ENCODE data around the gene RPRD1B. TPM values are rescaled to one million over a fixed set of nuclear protein-coding genes. Genes with fewer than 3 reads are reported as not detected.
A peak's percentile ranks its signal among the peaks of the same experiment; 100 is the strongest.

RPRD1B gene
- total and polyA plus RNA-seq, 2 of the 13 experiments (the other 11 are each of a cell fraction or from before 2014, with no cell fraction given) = 31.1 to 41.5 TPM

- no peak for TF ChIP-seq ZBTB46 (CRISPR knock-in tag; IDR thresholded peaks at IDR 0.05; ENCODE audit: borderline replicate concordance)
- TF ChIP-seq THAP9 (CRISPR knock-in tag; IDR thresholded peaks at IDR 0.05; ENCODE audit: borderline replicate concordance) = no peak
- no peak for TF ChIP-seq ZNF414 (CRISPR knock-in tag; IDR thresholded peaks at IDR 0.05)
- TF ChIP-seq ZNF883 (CRISPR knock-in tag; IDR thresholded peaks at IDR 0.05; ENCODE audit: not compliant biosample characterization) = no peak
- no peak for TF ChIP-seq PRMT3 (CRISPR knock-in tag; IDR thresholded peaks at IDR 0.05; ENCODE audit: borderline replicate concordance, low read depth)
- TF ChIP-seq IRF1 (CRISPR knock-in tag; IDR thresholded peaks at IDR 0.05; ENCODE audit: low read depth) = no peak
- no peak for TF ChIP-seq FOXA1 (IDR thresholded peaks at IDR 0.05)
- peak; percentile 27; the same call in 1 of the 2 replicates for TF ChIP-seq FOXA1 (CRISPR knock-in tag; IDR thresholded peaks at IDR 0.05)
- TF ChIP-seq MTF2 (CRISPR knock-in tag; IDR thresholded peaks at IDR 0.05; ENCODE audit: borderline replicate concordance) = no peak
- no peak for TF ChIP-seq RBFOX2 (IDR thresholded peaks at IDR 0.05; ENCODE audit: low read depth, low read length)
- TF ChIP-seq MED13 (CRISPR knock-in tag; IDR thresholded peaks at IDR 0.05) = no peak
- TF ChIP-seq MTA1 (CRISPR knock-in tag; IDR thresholded peaks at IDR 0.05; ENCODE audit: borderline replicate concordance) = no peak
- TF ChIP-seq ZNF136 (CRISPR knock-in tag; IDR thresholded peaks at IDR 0.05; ENCODE audit: low read depth) = no peak
- no peak for TF ChIP-seq ARNT (IDR thresholded peaks at IDR 0.05)
- TF ChIP-seq ZBTB34 (CRISPR knock-in tag; IDR thresholded peaks at IDR 0.05) = no peak
- no peak for TF ChIP-seq HMGA1 (CRISPR knock-in tag; conservative IDR thresholded peaks at IDR 0.05)
- no peak for TF ChIP-seq FOXO4 (CRISPR knock-in tag; conservative IDR thresholded peaks at IDR 0.05)
- TF ChIP-seq THRA (CRISPR knock-in tag; IDR thresholded peaks at IDR 0.05; ENCODE audit: borderline replicate concordance) = no peak
Observed at GRCh38 chr20:38073307-38074071, 39.9 kb downstream of the RPRD1B start (continued).
